HepG2 (cell line): ENCODE measurements around the gene KDM8. TPM values are rescaled to one million over a fixed set of nuclear protein-coding genes. Genes with fewer than 3 reads are reported as not detected.

Experiments
- ELF1 ChIP-seq: sonication (generic); formaldehyde crosslinking; IDR thresholded peaks from 2 replicates; pipeline ENCODE4 v1.4.0; 2020; ENCODE audit warnings: missing genetic modification reagents
- FOXK2 ChIP-seq: fragments of 450-650 bp; IDR thresholded peaks from 2 replicates; pipeline ENCODE4 v1.6.1; 2016
- GMEB2 ChIP-seq: IDR thresholded peaks from 2 replicates; pipeline ENCODE4 v1.6.1; 2016; ENCODE audit warnings: missing biosample characterization, missing genetic modification reagents, low read depth
- HIC2 ChIP-seq: sonication (generic); formaldehyde crosslinking; IDR thresholded peaks from 2 replicates; pipeline ENCODE4 v1.9.0; 2022; ENCODE audit warnings: low read depth, missing genetic modification reagents
- HOXA9 ChIP-seq: sonication (generic); formaldehyde crosslinking; IDR thresholded peaks from 2 replicates; pipeline ENCODE4 v1.8.1; 2022; ENCODE audit warnings: missing genetic modification reagents, mild to moderate bottlenecking, moderate library complexity, borderline replicate concordance
- NFKB2 ChIP-seq: sonication (generic); formaldehyde crosslinking; IDR thresholded peaks from 2 replicates; pipeline ENCODE4 v1.4.0; 2020; ENCODE audit warnings: missing genetic modification reagents, borderline replicate concordance
- PRDM10 ChIP-seq: sonication (generic); formaldehyde crosslinking; IDR thresholded peaks from 2 replicates; pipeline ENCODE4 v1.4.0; 2020; ENCODE audit warnings: low read depth, missing genetic modification reagents
- ZBTB14 ChIP-seq: sonication (generic); formaldehyde crosslinking; IDR thresholded peaks from 2 replicates; pipeline ENCODE4 v1.4.0; 2020; ENCODE audit warnings: missing genetic modification reagents
- ZBTB38 ChIP-seq: sonication (generic); formaldehyde crosslinking; IDR thresholded peaks from 2 replicates; pipeline ENCODE4 v1.5.1; 2020; ENCODE audit warnings: mild to moderate bottlenecking, missing genetic modification reagents
- ZEB1 ChIP-seq: IDR thresholded peaks from 2 replicates; pipeline ENCODE4 v1.6.1; 2012; ENCODE audit warnings: mild to moderate bottlenecking, low read depth, inconsistent platforms; ENCODE audit not compliant: insufficient replicate concordance
- ZFX ChIP-seq: sonication (generic); formaldehyde crosslinking; IDR thresholded peaks from 2 replicates; pipeline ENCODE4 v1.4.0; 2020; ENCODE audit warnings: mild to moderate bottlenecking, low read depth, missing genetic modification reagents, moderate library complexity
- ZKSCAN5 ChIP-seq: sonication (generic); formaldehyde crosslinking; IDR thresholded peaks from 2 replicates; pipeline ENCODE4 v1.5.1; 2020; ENCODE audit warnings: mild to moderate bottlenecking, missing genetic modification reagents
- ZNF597 ChIP-seq: sonication (generic); formaldehyde crosslinking; IDR thresholded peaks from 2 replicates; pipeline ENCODE4 v1.5.0; 2020; ENCODE audit warnings: missing genetic modification reagents
- ZNF891 ChIP-seq: sonication (generic); formaldehyde crosslinking; IDR thresholded peaks from 2 replicates; pipeline ENCODE4 v1.5.0; 2020; ENCODE audit warnings: mild to moderate bottlenecking, missing genetic modification reagents
- ZSCAN12 ChIP-seq: sonication (generic); formaldehyde crosslinking; IDR thresholded peaks from 2 replicates; pipeline ENCODE4 v1.9.0; 2021; ENCODE audit warnings: mild to moderate bottlenecking, missing genetic modification reagents
- polyA plus RNA-seq, 8 experiments: library from polyadenylated mRNA; depleted of rRNA in 3 of 8; stranded (reverse) in 7 of 8; unstranded in 1 of 8; fragments of >200 nt; fragmentation: Illumina TruSeq in 4 of 8; extraction: Trizol in 4 of 8; gene quantifications; 2 replicates each; pipeline versions ENCODE4 v1.2.1 to v1.2.3, GENCODE V29; 2011 to 2016; ENCODE audit warnings: low read depth in 4 of 8, missing spikeins in 1 of 8, mixed read lengths in 1 of 8; ENCODE audit not compliant: insufficient read depth in 1 of 8
- total RNA-seq, 5 experiments: library from RNA; depleted of rRNA; stranded (reverse); fragments of >200 nt; fragmentation: Illumina TruSeq; extraction: Trizol; gene quantifications; 2 replicates each; pipeline ENCODE4 v1.2.3, GENCODE V29; 2016; ENCODE audit warnings: low read depth in 1 of 5

KDM8 gene
- total and polyA plus RNA-seq, 2 of the 13 experiments (the other 11 are each of a cell fraction or from before 2014, with no cell fraction given), result 3.3 to 8.6 TPM

GRCh38 chr16:27189335-27189972, 13.9 kb upstream of the KDM8 start (continued):
- TF ChIP-seq PRDM10 (CRISPR knock-in tag), result no peak
- TF ChIP-seq ZFX (CRISPR knock-in tag), result 0 out of 2 replicates have a peak, but pooled peaks have one; percentile 25
- peak; percentile 63; the same call in 1 of the 2 replicates for TF ChIP-seq ZNF891 (CRISPR knock-in tag)
- no peak for TF ChIP-seq HOXA9 (CRISPR knock-in tag)
- TF ChIP-seq HIC2 (CRISPR knock-in tag), result peak; percentile 81; the same call in 1 of the 2 replicates
- no peak for TF ChIP-seq ZSCAN12 (CRISPR knock-in tag)
- no peak for TF ChIP-seq ZEB1
- no peak for TF ChIP-seq ZNF597
- no peak for TF ChIP-seq ELF1
- no peak for TF ChIP-seq GMEB2
- TF ChIP-seq NFKB2, result 0 out of 2 replicates have a peak, but pooled peaks have one; percentile 47
- 0 out of 2 replicates have a peak, but pooled peaks have one; percentile 21 for TF ChIP-seq ZBTB38 (CRISPR knock-in tag)
- TF ChIP-seq FOXK2, result no peak
- TF ChIP-seq ZKSCAN5 (CRISPR knock-in tag), result no peak
- TF ChIP-seq ZBTB14 (CRISPR knock-in tag), result no peak
